GM10266 (cell line): Measurements from ENCODE around the gene SLC46A1.

Experiments used
- DNase-seq: peaks from one replicate; pipeline ENCODE4 v3.0.0; 2012; ENCODE audit errors: extremely low spot score
- TF ChIP-seq, protein P1 (sequence below): IDR thresholded peaks from 2 replicates; pipeline ENCODE4 v1.5.1; 2012; ENCODE audit warnings: mild to moderate bottlenecking, low read depth; ENCODE audit not compliant: control insufficient read depth, insufficient read depth; ENCODE audit errors: missing control alignments

SLC46A1 gene

DNA sequence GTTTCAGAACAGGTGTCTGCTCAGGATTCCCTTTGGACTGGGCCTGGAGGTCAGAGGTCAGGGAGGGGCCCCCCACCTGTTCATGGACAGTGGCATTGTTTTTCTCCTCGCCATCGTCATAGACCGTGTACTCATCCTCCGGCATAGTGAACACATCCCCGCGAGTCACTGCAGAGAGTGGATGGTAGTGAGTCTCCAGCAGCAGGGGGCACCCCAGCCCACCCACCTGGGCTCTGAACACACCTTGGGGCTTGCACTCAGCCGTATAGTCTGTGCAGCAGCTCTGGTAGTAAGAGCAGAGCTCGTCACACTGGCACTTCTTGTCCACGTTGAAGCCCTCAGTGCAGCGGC is 36.4 kb downstream of the SLC46A1 start:
- TF ChIP-seq, protein P1, sequence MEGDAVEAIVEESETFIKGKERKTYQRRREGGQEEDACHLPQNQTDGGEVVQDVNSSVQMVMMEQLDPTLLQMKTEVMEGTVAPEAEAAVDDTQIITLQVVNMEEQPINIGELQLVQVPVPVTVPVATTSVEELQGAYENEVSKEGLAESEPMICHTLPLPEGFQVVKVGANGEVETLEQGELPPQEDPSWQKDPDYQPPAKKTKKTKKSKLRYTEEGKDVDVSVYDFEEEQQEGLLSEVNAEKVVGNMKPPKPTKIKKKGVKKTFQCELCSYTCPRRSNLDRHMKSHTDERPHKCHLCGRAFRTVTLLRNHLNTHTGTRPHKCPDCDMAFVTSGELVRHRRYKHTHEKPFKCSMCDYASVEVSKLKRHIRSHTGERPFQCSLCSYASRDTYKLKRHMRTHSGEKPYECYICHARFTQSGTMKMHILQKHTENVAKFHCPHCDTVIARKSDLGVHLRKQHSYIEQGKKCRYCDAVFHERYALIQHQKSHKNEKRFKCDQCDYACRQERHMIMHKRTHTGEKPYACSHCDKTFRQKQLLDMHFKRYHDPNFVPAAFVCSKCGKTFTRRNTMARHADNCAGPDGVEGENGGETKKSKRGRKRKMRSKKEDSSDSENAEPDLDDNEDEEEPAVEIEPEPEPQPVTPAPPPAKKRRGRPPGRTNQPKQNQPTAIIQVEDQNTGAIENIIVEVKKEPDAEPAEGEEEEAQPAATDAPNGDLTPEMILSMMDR, result no peak
- no peak for DNase-seq

GRCh38 chr17:28368915-28369683 is 36.9 kb downstream of the SLC46A1 start:
- TF ChIP-seq, protein P1, result no peak
- no peak for DNase-seq

GRCh38 chr17:28368306-28368831 is 37.6 kb downstream of the SLC46A1 start:
- no peak for DNase-seq
- TF ChIP-seq, protein P1, result no peak

GRCh38 chr17:28367641-28368305 is 38.2 kb downstream of the SLC46A1 start:
- DNase-seq, result no peak
- TF ChIP-seq, protein P1, result no peak

GRCh38 chr17:28366605-28367004 is 39.4 kb downstream of the SLC46A1 start:
- TF ChIP-seq, protein P1, result no peak
- no peak for DNase-seq

DNA sequence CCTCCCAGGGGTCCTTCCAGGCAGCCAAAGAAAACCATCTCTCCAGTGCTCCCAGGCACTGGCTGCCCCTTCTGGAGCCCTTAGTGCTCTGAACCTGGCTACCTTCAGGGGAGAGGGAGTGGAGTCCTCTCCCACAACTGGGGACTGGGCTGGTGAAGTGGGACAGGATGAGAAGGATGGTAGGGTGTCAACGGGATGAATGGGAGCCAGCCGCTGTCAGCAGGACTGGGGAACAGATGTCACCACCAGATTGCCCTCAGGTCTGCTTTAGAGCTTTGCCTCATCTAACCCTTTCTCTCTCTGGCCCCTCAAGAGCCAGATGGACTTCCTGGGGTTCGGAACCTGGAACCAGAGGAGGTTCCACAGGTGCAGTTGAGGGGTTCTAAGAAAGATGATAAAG is 40.5 kb downstream of the SLC46A1 start:
- DNase-seq, result no peak
- TF ChIP-seq, protein P1, result no peak

GRCh38 chr17:28364665-28365363 is 41.2 kb downstream of the SLC46A1 start, which contains the start of gene SEBOX:
Gene SEBOX (minus strand): TSS chr17:28365199. CDS start chr17:28365151, 48 bp downstream.
- TF ChIP-seq, protein P1, result no peak
- no peak for DNase-seq
